Kidney (tissue), 14 donors: ENCODE measurements around the gene CIAO3. TPM values are rescaled to one million over a fixed set of nuclear protein-coding genes. Genes with fewer than 3 reads are reported as not detected.
A peak's percentile ranks its signal among the peaks of the same experiment; 100 is the strongest.
"Not testable (repeated sequence)": the region's sequence is repeated elsewhere in the genome, so short reads cannot be mapped to it uniquely, and the experiment has no call there.

Experiments
- DNase-seq, 5 donors: peaks; one replicate each; pipeline ENCODE4 v3.0.0-alpha.2; 2013 to 2020
- FAIRE-seq: peaks from 2 replicates; lab custom pipeline; 2012; peaks lifted over from hg19 to GRCh38; lab: Jason Lieb, UNC
- H3K27ac ChIP-seq, 2 donors: one replicate each; pipeline ENCODE4 v1.7.0; 2013; ENCODE audit warnings: low read depth in 2 of 2, low read length in 2 of 2, inconsistent platforms in 1 of 2
- H3K27me3 ChIP-seq: one replicate; pipeline ENCODE4 v1.7.1; 2013; ENCODE audit warnings: low read length, inconsistent platforms; ENCODE audit not compliant: control insufficient read depth, insufficient read depth
- H3K36me3 ChIP-seq, 3 donors: one replicate each; pipeline versions ENCODE4 v1.7.0 to v1.7.1; 2013; ENCODE audit warnings: low read length in 3 of 3, control low read depth in 1 of 3, inconsistent platforms in 1 of 3; ENCODE audit not compliant: insufficient read depth in 3 of 3, control insufficient read depth in 2 of 3
- H3K4me1 ChIP-seq, 3 donors: one replicate each; pipeline versions ENCODE4 v1.7.0 to v1.7.1; 2013; ENCODE audit warnings: low read length in 3 of 3, inconsistent platforms in 1 of 3, low read depth in 1 of 3; ENCODE audit not compliant: control insufficient read depth in 2 of 3, insufficient read depth in 2 of 3
- H3K4me3 ChIP-seq, 3 donors: one replicate each; pipeline versions ENCODE4 v1.7.0 to v1.8.1; 2013; ENCODE audit warnings: low read length in 3 of 3, control low read depth in 1 of 3, inconsistent platforms in 1 of 3
- H3K9ac ChIP-seq, 3 donors: one replicate each; pipeline versions ENCODE4 v1.7.0 to v1.7.1; 2013; ENCODE audit warnings: low read length in 3 of 3, control low read depth in 1 of 3, inconsistent platforms in 1 of 3
- H3K9me3 ChIP-seq, 3 donors: one replicate each; pipeline versions ENCODE4 v1.7.0 to v1.7.1; 2013; ENCODE audit warnings: low read length in 3 of 3, control low read depth in 1 of 3, inconsistent platforms in 1 of 3; ENCODE audit not compliant: control insufficient read depth in 2 of 3, insufficient read depth in 1 of 3
- intact Hi-C: fragments of 100-400 bp; cut with DNase I; formaldehyde crosslinking; loops from one replicate; pipeline ENCODE4 v1.11.1; 2022
- polyA plus RNA-seq: library from polyadenylated mRNA; stranded (reverse); fragments of 350-450 nt; fragmentation: Illumina TruSeq; extraction: RNeasy Lipid Tissue Mini Kit (QIAGEN cat#74804); gene quantifications from one replicate; pipeline ENCODE4 v1.2.3, GENCODE V29; 2014; ENCODE audit warnings: low read depth, low replicate concordance; ENCODE audit not compliant: insufficient read depth
- total RNA-seq: library from RNA; stranded (reverse); fragmentation: NEBNext Ultra II Directional; extraction: Animal tissue kit (Norgen Biotek cat#: 25700); gene quantifications from one replicate; pipeline ENCODE4 v1.2.1, GENCODE V29; 2021
- TF ChIP-seq, protein P1 (sequence below): IDR thresholded peaks from 3 replicates; pipeline ENCODE4 v1.5.1; 2012; ENCODE audit warnings: mild to moderate bottlenecking, moderate library complexity, borderline replicate concordance; ENCODE audit not compliant: insufficient read depth; ENCODE audit errors: extremely low read depth
- donor health status: control.
- donor health status: control.
- donor health status: control.
- donor health status: control.
- donor health status: control.
- donor health status: DM: yes; HTN: yes; CAD: no.
- donor health status: Normal renal cell carcinoma (clear cell type).

CIAO3 gene
- total and polyA plus RNA-seq, 2 donors from 2014 or later = 36.8 to 37.7 TPM

DNA sequence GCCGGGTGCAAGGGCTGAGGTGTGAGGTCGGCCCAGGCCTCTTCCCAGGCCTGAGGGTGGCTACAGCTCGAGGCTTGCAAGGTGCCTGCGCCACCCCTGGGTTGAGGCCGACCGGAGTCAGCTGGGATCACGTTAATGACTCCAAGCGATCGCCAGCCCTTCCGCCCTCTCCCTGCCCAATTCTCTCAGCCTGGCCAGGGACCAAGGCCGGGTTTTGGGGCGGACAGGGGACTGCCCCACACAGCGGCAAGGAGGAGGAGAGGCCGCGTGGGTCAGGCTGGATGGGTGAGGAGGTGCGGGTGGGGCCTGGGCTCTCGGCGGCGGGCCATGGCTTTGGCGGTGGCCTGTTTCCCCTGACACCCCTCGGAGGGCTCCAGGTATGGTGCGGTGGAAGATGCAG is 47.4 kb downstream of the CIAO3 start:
- Histone ChIP-seq H3K4me3 (no peak overlapping the region), H3K27me3 (peaks cover 4% of the 10 kb centered on the region), H3K4me1 (peaks cover 0 to 17% (median 0%) of the 10 kb centered on the region in 3 donors), H3K9me3 (no peaks in the 10 kb centered on the region), H3K36me3 (no peaks in the 10 kb centered on the region), H3K9ac (no peak overlapping the region), H3K27ac (no peak overlapping the region)
- DNase-seq (no peak), FAIRE-seq (no peak)
- TF ChIP-seq, protein P1, sequence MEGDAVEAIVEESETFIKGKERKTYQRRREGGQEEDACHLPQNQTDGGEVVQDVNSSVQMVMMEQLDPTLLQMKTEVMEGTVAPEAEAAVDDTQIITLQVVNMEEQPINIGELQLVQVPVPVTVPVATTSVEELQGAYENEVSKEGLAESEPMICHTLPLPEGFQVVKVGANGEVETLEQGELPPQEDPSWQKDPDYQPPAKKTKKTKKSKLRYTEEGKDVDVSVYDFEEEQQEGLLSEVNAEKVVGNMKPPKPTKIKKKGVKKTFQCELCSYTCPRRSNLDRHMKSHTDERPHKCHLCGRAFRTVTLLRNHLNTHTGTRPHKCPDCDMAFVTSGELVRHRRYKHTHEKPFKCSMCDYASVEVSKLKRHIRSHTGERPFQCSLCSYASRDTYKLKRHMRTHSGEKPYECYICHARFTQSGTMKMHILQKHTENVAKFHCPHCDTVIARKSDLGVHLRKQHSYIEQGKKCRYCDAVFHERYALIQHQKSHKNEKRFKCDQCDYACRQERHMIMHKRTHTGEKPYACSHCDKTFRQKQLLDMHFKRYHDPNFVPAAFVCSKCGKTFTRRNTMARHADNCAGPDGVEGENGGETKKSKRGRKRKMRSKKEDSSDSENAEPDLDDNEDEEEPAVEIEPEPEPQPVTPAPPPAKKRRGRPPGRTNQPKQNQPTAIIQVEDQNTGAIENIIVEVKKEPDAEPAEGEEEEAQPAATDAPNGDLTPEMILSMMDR = no peak
- intact Hi-C loops = no loop called here

DNA sequence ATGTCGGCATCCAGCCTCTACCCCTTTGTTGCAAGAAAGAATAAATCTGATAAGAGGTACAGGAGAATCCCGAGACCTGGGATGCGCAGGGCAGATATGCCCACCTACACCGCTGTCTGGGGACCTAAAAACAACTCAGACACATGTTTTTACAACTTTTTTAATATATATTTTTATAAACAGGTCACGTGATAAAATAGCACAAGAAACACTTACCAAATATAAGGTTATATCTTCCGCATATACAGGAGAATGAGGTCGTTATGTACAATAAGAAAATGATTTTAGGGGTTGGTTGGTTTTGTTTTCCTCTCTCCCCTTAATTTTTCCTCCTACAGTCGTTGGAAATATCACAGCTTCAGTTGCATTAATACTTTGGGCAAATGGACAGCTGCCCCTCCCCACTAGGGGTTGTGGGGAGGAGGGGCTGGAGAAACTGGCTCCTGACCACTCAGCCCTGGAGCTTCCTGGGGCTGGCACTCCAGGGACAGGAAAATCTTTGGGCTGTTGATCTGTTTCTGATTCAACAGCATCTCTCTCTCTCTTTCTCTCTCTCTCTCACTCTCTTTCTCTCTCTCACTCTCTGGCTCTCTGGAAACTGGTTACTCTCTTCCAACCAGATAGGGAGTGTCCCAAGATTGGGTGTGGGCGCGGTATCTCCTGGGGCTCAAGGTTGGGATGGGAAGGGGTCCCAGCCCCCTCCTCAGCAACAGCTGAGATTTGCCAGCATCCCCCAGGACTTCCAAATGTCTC is 48.3 kb downstream of the CIAO3 start:
- no peak overlapping the region for H3K4me3 ChIP-seq
- DNase-seq (no peak), FAIRE-seq (no peak)
- H3K4me1 ChIP-seq = peaks cover 0 to 17% (median 0%) of the 10 kb centered on the region in 3 donors
- intact Hi-C loops = no loop called here
- no peak overlapping the region for H3K9ac ChIP-seq
- no peaks in the 10 kb centered on the region for H3K36me3 ChIP-seq
- TF ChIP-seq, protein P1 = no peak
- no peak overlapping the region for H3K27ac ChIP-seq
- H3K27me3 ChIP-seq = peaks cover 4% of the 10 kb centered on the region
- no peaks in the 10 kb centered on the region for H3K9me3 ChIP-seq

DNA sequence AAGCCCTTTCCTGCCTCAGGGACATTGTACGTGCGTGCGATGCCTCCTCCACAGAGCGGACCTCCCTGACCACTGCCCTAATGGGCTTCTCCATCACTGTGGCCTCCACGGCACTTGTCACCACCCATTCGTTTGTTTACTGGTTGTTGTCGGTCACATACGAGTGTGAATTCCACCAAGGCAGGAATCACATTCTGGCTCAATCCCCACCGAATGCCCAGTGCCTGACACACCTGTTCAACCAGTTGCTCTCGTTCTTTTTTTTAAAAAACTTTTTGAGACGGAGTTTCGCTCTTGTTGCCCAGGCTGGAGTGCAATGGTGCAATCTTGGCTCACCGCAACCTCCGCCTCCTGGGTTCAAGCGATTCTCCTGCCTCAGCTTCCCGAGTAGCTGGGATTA is 49.6 kb downstream of the CIAO3 start:
- H3K36me3 ChIP-seq, DNase-seq, H3K9me3 ChIP-seq, H3K27me3 ChIP-seq, H3K9ac ChIP-seq, H3K27ac ChIP-seq, intact Hi-C loops, FAIRE-seq, H3K4me3 ChIP-seq: not testable (repeated sequence)
- peaks cover 0 to 17% (median 0%) of the 10 kb centered on the region in 3 donors for H3K4me1 ChIP-seq

DNA sequence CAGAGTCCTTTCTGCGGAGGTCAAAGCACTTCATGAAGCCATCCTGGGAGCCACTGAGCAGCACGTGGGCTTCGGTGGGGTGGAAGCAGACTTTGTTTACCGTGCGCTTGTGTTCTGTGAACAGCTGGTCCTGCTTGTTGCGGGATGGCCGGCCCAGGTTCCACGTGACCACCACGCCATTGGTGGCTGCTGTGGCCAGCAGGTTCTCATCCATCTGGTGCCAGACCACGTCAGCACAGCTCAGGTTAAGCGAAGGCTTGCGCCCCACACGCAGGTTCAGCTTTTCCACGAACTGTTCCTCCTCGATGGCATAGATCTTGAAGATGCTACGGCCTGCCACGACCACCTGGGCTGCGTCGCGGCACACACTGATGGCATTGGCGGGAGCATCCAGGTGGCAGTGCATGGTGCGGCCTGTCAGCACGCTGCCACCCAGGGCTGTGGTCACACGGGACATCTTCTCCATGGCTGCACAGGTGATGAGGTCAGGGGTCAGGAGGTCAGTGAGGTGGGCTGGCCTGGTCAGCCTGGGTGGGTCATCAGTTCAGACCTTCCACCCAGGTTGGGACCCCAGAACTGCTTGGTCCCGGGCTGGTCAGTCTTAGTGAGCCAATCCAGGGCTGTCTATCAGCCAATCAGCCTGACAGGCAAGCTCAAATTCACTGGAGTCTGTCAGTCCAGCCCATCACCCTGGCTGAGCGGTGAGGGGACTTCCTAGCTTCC is 51.5 kb downstream of the CIAO3 start:
- H3K27me3 ChIP-seq = no peaks in the 10 kb centered on the region
- H3K36me3 ChIP-seq = peaks cover 0 to 3% (median 0%) of the 10 kb centered on the region in 3 donors
- peak overlapping the region; percentile 12 to 90 (median 75) for H3K4me3 ChIP-seq
- DNase-seq (no peak), FAIRE-seq (no peak)
- intact Hi-C loops = no loop called here
- H3K9me3 ChIP-seq = no peaks in the 10 kb centered on the region
- no peak overlapping the region for H3K27ac ChIP-seq
- H3K9ac ChIP-seq = peak overlapping the region; percentile 48 to 93 (median 86)
- TF ChIP-seq, protein P1 = no peak
- H3K4me1 ChIP-seq = peaks cover 0 to 18% (median 0%) of the 10 kb centered on the region in 3 donors
